Esophagus muscularis mucosa (tissue), 4 donors: ENCODE data around the gene RHD. TPM values are rescaled to one million over a fixed set of nuclear protein-coding genes. Genes with fewer than 3 reads are reported as not detected.
"Not testable (repeated sequence)": the region's sequence is repeated elsewhere in the genome, so short reads cannot be mapped to it uniquely, and the experiment has no call there.

Source experiments
- DNase-seq: peaks from one replicate; pipeline ENCODE4 v3.0.0-alpha.2; 2017; ENCODE audit errors: extremely low spot score
- H3K27ac ChIP-seq, 4 donors: fragments of 200-600 bp; sonication (generic); replicated peaks in 1 of 4; 1 replicate in 3 of 4; 2 replicates in 1 of 4; pipeline ENCODE4 v1.5.1; 2016 to 2019; ENCODE audit warnings: mild to moderate bottlenecking in 1 of 4
- H3K27me3 ChIP-seq, 4 donors: fragments of 200-600 bp; sonication (generic); one replicate each; pipeline versions ENCODE4 v1.5.1 to v1.6.0; 2016 to 2019
- H3K36me3 ChIP-seq, 4 donors: fragments of 200-600 bp; sonication (generic); one replicate each; pipeline ENCODE4 v1.5.1; 2016 to 2019
- H3K4me1 ChIP-seq, 4 donors: fragments of 200-600 bp; sonication (generic); one replicate each; pipeline ENCODE4 v1.5.1; 2016 to 2019
- H3K4me3 ChIP-seq, 4 donors: fragments of 200-600 bp; sonication (generic); 1 replicate in 2 of 4; 2 replicates in 2 of 4; pipeline ENCODE4 v1.5.1; 2016 to 2019; ENCODE audit warnings: mild to moderate bottlenecking in 4 of 4, moderate library complexity in 1 of 4
- H3K9me3 ChIP-seq, 4 donors: fragments of 200-600 bp; sonication (generic); 1 replicate in 3 of 4; 2 replicates in 1 of 4; pipeline ENCODE4 v1.5.1; 2016 to 2019
- EP300 ChIP-seq: sonication (generic); formaldehyde crosslinking; IDR thresholded peaks from one replicate; pipeline ENCODE4 v1.6.1; 2017; ENCODE audit warnings: antibody characterized with exemption
- POLR2A ChIP-seq: fragments of 450-650 bp; IDR thresholded peaks from one replicate; pipeline ENCODE4 v1.6.1; 2017; ENCODE audit warnings: antibody characterized with exemption, moderate library complexity, mild to moderate bottlenecking, low read depth
- POLR2AphosphoS5 ChIP-seq, 2 donors: sonication (generic); formaldehyde crosslinking; IDR thresholded peaks; one replicate each; pipeline ENCODE4 v1.6.1; 2017; ENCODE audit warnings: antibody characterized with exemption in 2 of 2
- WGBS: methylation state at CpG from one replicate; pipeline ENCODE4 v1.1.5; 2018; 5-methylcytosine and 5-hydroxymethylcytosine counted together
- intact Hi-C: fragments of 100-400 bp; cut with DNase I; formaldehyde crosslinking; loops from one replicate; pipeline ENCODE4 v1.15.1; 2023
- total RNA-seq, 4 donors: library from RNA; depleted of rRNA; stranded (reverse); fragments of >200 nt; gene quantifications; one replicate each; pipeline versions ENCODE4 v1.1.0 to v1.2.1, GENCODE V29; 2016
- TF ChIP-seq, protein P1 (sequence below), 3 experiments: fragments of 200-600 bp in 2 of 3; fragments of 450-650 bp in 1 of 3; sonication (generic) in 2 of 3; IDR thresholded peaks; one replicate each; pipeline ENCODE4 v1.5.1; 2017 to 2019; ENCODE audit warnings: antibody characterized with exemption in 3 of 3, mild to moderate bottlenecking in 2 of 3, moderate library complexity in 1 of 3

The RHD gene
- total RNA-seq: not detected

DNA sequence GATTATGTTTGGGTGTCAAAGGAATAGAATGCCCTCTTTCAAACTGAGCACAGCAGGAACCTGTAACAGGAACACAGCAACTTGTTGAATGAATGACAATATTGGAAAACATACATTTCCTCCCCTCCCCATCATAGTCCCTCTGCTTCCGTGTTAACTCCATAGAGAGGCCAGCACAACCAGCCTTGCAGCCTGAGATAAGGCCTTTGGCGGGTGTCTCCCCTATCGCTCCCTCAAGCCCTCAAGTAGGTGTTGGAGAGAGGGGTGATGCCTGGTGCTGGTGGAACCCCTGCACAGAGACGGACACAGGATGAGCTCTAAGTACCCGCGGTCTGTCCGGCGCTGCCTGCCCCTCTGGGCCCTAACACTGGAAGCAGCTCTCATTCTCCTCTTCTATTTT lies at the start of gene RHD:
TSS of gene RHD (plus strand) at position 272 of the 400 bp plus-strand sequence. CDS start at position 311, 39 bp downstream.
- H3K4me1 ChIP-seq, H3K27ac ChIP-seq, DNase-seq, H3K9me3 ChIP-seq, intact Hi-C loops, H3K27me3 ChIP-seq, H3K36me3 ChIP-seq, H3K4me3 ChIP-seq: not testable (repeated sequence)
- WGBS: 86% methylated on average over 5 of the region's 8 CpGs

DNA sequence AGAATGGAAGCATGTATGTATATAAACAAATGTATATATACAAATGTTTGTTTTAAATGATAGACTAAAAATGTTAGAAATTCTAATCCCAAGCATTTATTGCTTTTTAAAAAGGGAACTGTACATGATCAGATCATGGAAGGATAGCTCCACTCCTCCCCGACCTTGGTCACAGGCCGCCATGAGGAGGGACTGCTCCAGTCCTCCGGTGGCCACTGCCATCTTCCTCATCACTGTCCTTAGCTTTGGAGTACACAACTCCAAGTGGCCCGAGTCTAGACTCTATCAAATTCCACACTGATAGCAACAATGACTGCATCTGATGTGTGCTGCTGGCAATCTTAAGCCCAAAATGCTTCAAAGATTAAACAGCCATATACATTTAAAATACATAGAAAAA lies 49.7 kb upstream of the RHD start:
- 87% methylated on average over 4 of the region's 4 CpGs for WGBS
- no peaks in the 10 kb centered on the region for H3K4me1 ChIP-seq
- intact Hi-C loops: loop anchor here (10.0 kb wide), 1 partner anchor 568 kb away; no protein-coding TSS in a partner anchor
- no peak overlapping the region for H3K4me3 ChIP-seq
- H3K9me3 ChIP-seq: no peaks in the 10 kb centered on the region
- H3K36me3 ChIP-seq: peaks cover 67 to 85% (median 83%) of the 10 kb centered on the region in 4 donors
- DNase-seq: no peak
- no peak overlapping the region for H3K27ac ChIP-seq
- H3K27me3 ChIP-seq: no peaks in the 10 kb centered on the region
- no peak for TF ChIP-seq POLR2AphosphoS5 (IDR thresholded peaks at IDR 0.05)
- TF ChIP-seq, protein P1, sequence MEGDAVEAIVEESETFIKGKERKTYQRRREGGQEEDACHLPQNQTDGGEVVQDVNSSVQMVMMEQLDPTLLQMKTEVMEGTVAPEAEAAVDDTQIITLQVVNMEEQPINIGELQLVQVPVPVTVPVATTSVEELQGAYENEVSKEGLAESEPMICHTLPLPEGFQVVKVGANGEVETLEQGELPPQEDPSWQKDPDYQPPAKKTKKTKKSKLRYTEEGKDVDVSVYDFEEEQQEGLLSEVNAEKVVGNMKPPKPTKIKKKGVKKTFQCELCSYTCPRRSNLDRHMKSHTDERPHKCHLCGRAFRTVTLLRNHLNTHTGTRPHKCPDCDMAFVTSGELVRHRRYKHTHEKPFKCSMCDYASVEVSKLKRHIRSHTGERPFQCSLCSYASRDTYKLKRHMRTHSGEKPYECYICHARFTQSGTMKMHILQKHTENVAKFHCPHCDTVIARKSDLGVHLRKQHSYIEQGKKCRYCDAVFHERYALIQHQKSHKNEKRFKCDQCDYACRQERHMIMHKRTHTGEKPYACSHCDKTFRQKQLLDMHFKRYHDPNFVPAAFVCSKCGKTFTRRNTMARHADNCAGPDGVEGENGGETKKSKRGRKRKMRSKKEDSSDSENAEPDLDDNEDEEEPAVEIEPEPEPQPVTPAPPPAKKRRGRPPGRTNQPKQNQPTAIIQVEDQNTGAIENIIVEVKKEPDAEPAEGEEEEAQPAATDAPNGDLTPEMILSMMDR (IDR thresholded peaks at IDR 0.05): no peak
- TF ChIP-seq EP300: no peak
- no peak for TF ChIP-seq POLR2A

- no peak for DNase-seq
- WGBS: 89% methylated on average over 3 of the region's 3 CpGs
- Histone ChIP-seq H3K4me1 (no peaks in the 10 kb centered on the region), H3K36me3 (peaks cover 74 to 94% (median 92%) of the 10 kb centered on the region in 4 donors), H3K27me3 (no peaks in the 10 kb centered on the region), H3K9me3 (no peaks in the 10 kb centered on the region), H3K4me3 (no peak overlapping the region), H3K27ac (no peak overlapping the region)
- intact Hi-C loops: loop anchor here (10.0 kb wide), 1 partner anchor 569 kb away; no protein-coding TSS in a partner anchor
- TF ChIP-seq POLR2A (no peak), POLR2AphosphoS5 (IDR thresholded peaks at IDR 0.05) (no peak)
- TF ChIP-seq, protein P1 (IDR thresholded peaks at IDR 0.05): no peak
Measured at GRCh38 chr1:25223471-25223870, 48.8 kb upstream of the RHD start.

DNA sequence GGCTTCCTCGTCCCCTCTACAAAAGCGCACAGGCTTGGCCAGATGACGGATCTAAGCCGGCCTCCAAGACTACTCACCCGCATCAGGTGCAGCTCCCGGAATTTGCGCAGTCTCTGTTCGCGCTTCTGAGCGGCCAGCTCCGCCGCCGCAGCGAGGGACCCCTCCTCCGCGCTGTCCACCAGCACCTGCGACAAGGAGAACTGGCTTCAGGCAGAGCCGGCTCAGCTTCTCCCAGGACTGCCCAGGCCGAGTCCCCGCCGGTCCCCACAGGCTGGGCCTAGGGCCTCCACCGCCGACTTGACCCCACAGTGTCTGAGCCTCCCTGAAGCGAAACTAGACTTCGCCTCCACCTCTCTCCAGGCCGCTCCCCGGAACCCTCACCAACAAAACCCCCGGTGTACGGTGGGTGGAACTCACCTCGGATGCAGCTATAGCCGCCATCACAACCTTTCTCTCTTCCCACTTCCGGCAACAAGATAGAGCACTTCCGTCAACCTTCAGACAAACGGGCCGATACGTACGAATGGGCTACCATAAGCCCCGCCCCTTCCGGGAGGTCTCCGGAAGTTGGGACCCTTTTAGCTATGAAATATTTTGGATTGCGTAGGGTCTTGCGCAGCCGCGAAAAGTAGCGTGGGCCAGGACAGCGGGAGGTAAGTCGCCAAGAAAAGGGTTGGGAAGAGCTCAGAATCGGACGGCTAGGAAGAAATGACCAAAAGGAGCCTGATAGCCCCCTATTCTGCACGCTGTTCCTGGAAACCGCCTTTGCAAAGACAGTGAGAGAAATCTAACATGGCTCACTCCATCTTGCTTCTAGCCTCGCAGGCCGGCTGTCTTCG lies 40.1 kb upstream of the RHD start, which contains the start of gene SYF2:
TSS of gene SYF2 (minus strand) at position 476 of the 839 bp plus-strand sequence. CDS start at position 441, 35 bp downstream.
- TF ChIP-seq EP300 (no peak), POLR2A (peak; percentile 84), POLR2AphosphoS5 (IDR thresholded peaks at IDR 0.05) (peak; percentile 91 to 95)
- TF ChIP-seq, protein P1 (IDR thresholded peaks at IDR 0.05): no peak
- intact Hi-C loops: no loop called here
- Histone ChIP-seq H3K4me3 (peak within 1 kb of the TSS; percentile 71 to 93 (median 80)), H3K27ac (peak within 1 kb of the TSS; percentile 89 to 95 (median 92)), H3K4me1 (peaks cover 28 to 51% (median 38%) of the 10 kb centered on the region in 4 donors), H3K36me3 (peaks cover 20 to 50% (median 38%) of the 10 kb centered on the region in 4 donors), H3K9me3 (no peaks in the 10 kb centered on the region), H3K27me3 (no peaks in the 10 kb centered on the region)
- under 1% methylated on average over 29 of the region's 54 CpGs for WGBS
- DNase-seq: peak; percentile 98
